ENCODE results near the gene ABI2. TPM values are rescaled to one million over a fixed set of nuclear protein-coding genes. Genes with fewer than 3 reads are reported as not detected.
"Not testable (repeated sequence)": the region's sequence is repeated elsewhere in the genome, so short reads cannot be mapped to it uniquely, and the experiment has no call there.

Gene ABI2
- total RNA-seq, 1 experiment from 2014 or later: 141 TPM

GRCh38 chr2:203366639-203367466, 38.7 kb downstream of the ABI2 start:
- no peak overlapping the region for H2BK120ac ChIP-seq (ENCODE audit: low read depth, low read length, poor library complexity, severe bottlenecking)
- H3K18ac ChIP-seq (ENCODE audit: insufficient read length, low read depth, low read length): no peak overlapping the region
- H3K4me1 Mint-ChIP-seq: no peaks in the 10 kb centered on the region

DNA sequence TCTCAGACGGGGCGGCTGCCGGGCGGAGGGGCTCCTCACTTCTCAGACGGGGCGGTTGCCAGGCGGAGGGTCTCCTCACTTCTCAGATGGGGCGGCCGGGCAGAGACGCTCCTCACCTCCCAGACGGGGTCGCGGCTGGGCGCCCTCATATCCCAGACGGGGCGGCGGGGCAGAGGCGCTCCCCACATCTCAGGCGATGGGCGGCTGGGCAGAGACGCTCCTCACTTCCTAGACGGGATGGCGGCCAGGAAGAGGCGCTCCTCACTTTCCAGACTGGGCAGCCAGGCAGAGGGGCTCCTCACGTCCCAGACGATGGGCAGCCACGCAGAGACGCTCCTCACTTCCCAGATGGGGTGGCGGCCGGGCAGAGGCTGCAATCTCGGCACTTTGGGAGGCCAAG, 44.5 kb downstream of the ABI2 start:
- DNase-seq; H3K14ac ChIP-seq (ENCODE audit: insufficient read depth, low read length); H2BK120ac ChIP-seq (ENCODE audit: low read depth, low read length, poor library complexity, severe bottlenecking); H4K91ac ChIP-seq (ENCODE audit: insufficient read length, low read depth, low read length); H3K27ac Mint-ChIP-seq; H3K79me2 ChIP-seq (ENCODE audit: insufficient read depth, low read length); H4K5ac ChIP-seq (ENCODE audit: insufficient read length, low read depth, low read length); H2AK5ac ChIP-seq (ENCODE audit: insufficient read length, low read length); H3T11ph ChIP-seq (ENCODE audit: low read length); H3K23me2 ChIP-seq (ENCODE audit: insufficient read length, low read depth, low read length, poor library complexity, severe bottlenecking); H3K18ac ChIP-seq (ENCODE audit: insufficient read length, low read depth, low read length); H2AFZ ChIP-seq (ENCODE audit: low read length); H3K56ac ChIP-seq (ENCODE audit: insufficient read length, low read depth, low read length); H3K27ac ChIP-seq (ENCODE audit: insufficient read length, low read depth, low read length); H2BK5ac ChIP-seq (ENCODE audit: insufficient read length, low read length); H3K79me1 ChIP-seq (ENCODE audit: insufficient read depth, low read depth, low read length, poor library complexity, severe bottlenecking); H4K8ac ChIP-seq (replicated peaks; ENCODE audit: insufficient read length, low read depth, low read length); H4K20me1 ChIP-seq (ENCODE audit: control insufficient read depth, insufficient read depth, insufficient read length); H3K4ac ChIP-seq (ENCODE audit: low read depth, low read length); H3K27me3 Mint-ChIP-seq (ENCODE audit: low read depth); H2BK20ac ChIP-seq (ENCODE audit: low read depth, low read length, poor library complexity, severe bottlenecking); H3K4me2 ChIP-seq (ENCODE audit: insufficient read depth, insufficient read length, low read length); H3K4me1 ChIP-seq (ENCODE audit: insufficient read depth, low read length); H3K23ac ChIP-seq (ENCODE audit: insufficient read length, low read depth, low read length); H3K27me3 ChIP-seq (ENCODE audit: insufficient read depth, low read length); H2BK12ac ChIP-seq (ENCODE audit: insufficient read length, low read depth, low read length); H3K9me3 ChIP-seq (ENCODE audit: control insufficient read depth, low read depth, low read length); H3K9me3 Mint-ChIP-seq; H3K9ac ChIP-seq (ENCODE audit: extremely low read depth, insufficient read length, low read length); H3K4me3 Mint-ChIP-seq; H2BK15ac ChIP-seq (ENCODE audit: low read depth, low read length); H3K4me1 Mint-ChIP-seq: not testable (repeated sequence)
- no CpG with 5 or more reads among the region's 31 CpGs for WGBS (ENCODE audit: extremely low coverage, insufficient read length, low lambda C conversion rate)
- H3K36me3 Mint-ChIP-seq (ENCODE audit: insufficient read depth in 1 of 3, low read depth in 3 of 3): peaks cover 27 to 41% (median 34%) of the 10 kb centered on the region in 3 experiments

More at GRCh38 chr2:203366639-203367466, 38.7 kb downstream of the ABI2 start:
- H2AK5ac ChIP-seq (ENCODE audit: insufficient read length, low read length): no peak overlapping the region
- H3K27ac ChIP-seq (ENCODE audit: insufficient read length, low read depth, low read length): no peak overlapping the region
- no peaks in the 10 kb centered on the region for H3K27me3 Mint-ChIP-seq (ENCODE audit: low read depth)
- H3K27ac Mint-ChIP-seq: no peak overlapping the region; a peak in 1 of 7 replicates
- H2AFZ ChIP-seq (ENCODE audit: low read length): no peak overlapping the region
- no peak overlapping the region for H2BK5ac ChIP-seq (ENCODE audit: insufficient read length, low read length)
- no peak overlapping the region for H3K4ac ChIP-seq (ENCODE audit: low read depth, low read length)
- H3K79me1 ChIP-seq (ENCODE audit: insufficient read depth, low read depth, low read length, poor library complexity, severe bottlenecking): peaks cover 4% of the 10 kb centered on the region
- H3K9ac ChIP-seq (ENCODE audit: extremely low read depth, insufficient read length, low read length): no peak overlapping the region
- no peak overlapping the region for H3K4me3 Mint-ChIP-seq
- H3K36me3 Mint-ChIP-seq (ENCODE audit: insufficient read depth in 1 of 3, low read depth in 3 of 3): peaks cover 29 to 41% (median 38%) of the 10 kb centered on the region in 3 experiments
- no peak overlapping the region for H3K23ac ChIP-seq (ENCODE audit: insufficient read length, low read depth, low read length)
- peaks cover 0 to 3% of the 10 kb centered on the region in 2 experiments; a peak in 1 of 5 replicates for H3K9me3 Mint-ChIP-seq
- no peaks in the 10 kb centered on the region for H3K9me3 ChIP-seq (ENCODE audit: control insufficient read depth, low read depth, low read length)
- H3K79me2 ChIP-seq (ENCODE audit: insufficient read depth, low read length): peaks cover 4% of the 10 kb centered on the region; the same call in 1 of the 2 replicates
- H3K27me3 ChIP-seq (ENCODE audit: insufficient read depth, low read length): no peaks in the 10 kb centered on the region
- TF ChIP-seq, protein P1, sequence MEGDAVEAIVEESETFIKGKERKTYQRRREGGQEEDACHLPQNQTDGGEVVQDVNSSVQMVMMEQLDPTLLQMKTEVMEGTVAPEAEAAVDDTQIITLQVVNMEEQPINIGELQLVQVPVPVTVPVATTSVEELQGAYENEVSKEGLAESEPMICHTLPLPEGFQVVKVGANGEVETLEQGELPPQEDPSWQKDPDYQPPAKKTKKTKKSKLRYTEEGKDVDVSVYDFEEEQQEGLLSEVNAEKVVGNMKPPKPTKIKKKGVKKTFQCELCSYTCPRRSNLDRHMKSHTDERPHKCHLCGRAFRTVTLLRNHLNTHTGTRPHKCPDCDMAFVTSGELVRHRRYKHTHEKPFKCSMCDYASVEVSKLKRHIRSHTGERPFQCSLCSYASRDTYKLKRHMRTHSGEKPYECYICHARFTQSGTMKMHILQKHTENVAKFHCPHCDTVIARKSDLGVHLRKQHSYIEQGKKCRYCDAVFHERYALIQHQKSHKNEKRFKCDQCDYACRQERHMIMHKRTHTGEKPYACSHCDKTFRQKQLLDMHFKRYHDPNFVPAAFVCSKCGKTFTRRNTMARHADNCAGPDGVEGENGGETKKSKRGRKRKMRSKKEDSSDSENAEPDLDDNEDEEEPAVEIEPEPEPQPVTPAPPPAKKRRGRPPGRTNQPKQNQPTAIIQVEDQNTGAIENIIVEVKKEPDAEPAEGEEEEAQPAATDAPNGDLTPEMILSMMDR (conservative IDR thresholded peaks at IDR 0.05): no peak
- no peaks in the 10 kb centered on the region for H4K20me1 ChIP-seq (ENCODE audit: control insufficient read depth, insufficient read depth, insufficient read length)
- no peaks in the 10 kb centered on the region for H3K23me2 ChIP-seq (ENCODE audit: insufficient read length, low read depth, low read length, poor library complexity, severe bottlenecking)
- H2BK15ac ChIP-seq (ENCODE audit: low read depth, low read length): no peak overlapping the region
- H4K8ac ChIP-seq (replicated peaks; ENCODE audit: insufficient read length, low read depth, low read length): no peak overlapping the region
- no peak for DNase-seq
- no peak overlapping the region for H3K4me2 ChIP-seq (ENCODE audit: insufficient read depth, insufficient read length, low read length)
- no peak overlapping the region for H4K91ac ChIP-seq (ENCODE audit: insufficient read length, low read depth, low read length)
- no peaks in the 10 kb centered on the region for H3K4me1 ChIP-seq (ENCODE audit: insufficient read depth, low read length)
- 100% methylated on average over 1 of the region's 5 CpGs for WGBS (ENCODE audit: extremely low coverage, insufficient read length, low lambda C conversion rate)
- H2BK12ac ChIP-seq (ENCODE audit: insufficient read length, low read depth, low read length): no peak overlapping the region
- H4K5ac ChIP-seq (ENCODE audit: insufficient read length, low read depth, low read length): no peak overlapping the region
- no peak overlapping the region for H3T11ph ChIP-seq (ENCODE audit: low read length)
- no peak overlapping the region for H3K56ac ChIP-seq (ENCODE audit: insufficient read length, low read depth, low read length)
- no peak overlapping the region for H2BK20ac ChIP-seq (ENCODE audit: low read depth, low read length, poor library complexity, severe bottlenecking)
- H3K14ac ChIP-seq (ENCODE audit: insufficient read depth, low read length): no peak overlapping the region
